Muscle layer of colon (tissue), 2 donors: ENCODE measurements around the gene GLIS1.
"Not testable (repeated sequence)": the region's sequence is repeated elsewhere in the genome, so short reads cannot be mapped to it uniquely, and the experiment has no call there.

Experiments
- H3K27ac ChIP-seq: one replicate; pipeline ENCODE4 v1.7.0; 2013; ENCODE audit warnings: low read depth, mild to moderate bottlenecking, low read length, moderate library complexity
- H3K27me3 ChIP-seq, 2 donors: one replicate each; pipeline ENCODE4 v1.7.0; 2013; ENCODE audit warnings: low read length in 2 of 2, mild to moderate bottlenecking in 2 of 2; ENCODE audit not compliant: insufficient read depth in 2 of 2, control insufficient read depth in 1 of 2
- H3K36me3 ChIP-seq: one replicate; pipeline ENCODE4 v1.7.0; 2013; ENCODE audit warnings: mild to moderate bottlenecking, low read length; ENCODE audit not compliant: insufficient read depth
- H3K4me1 ChIP-seq: one replicate; pipeline ENCODE4 v1.7.0; 2013; ENCODE audit warnings: mild to moderate bottlenecking, low read length; ENCODE audit not compliant: insufficient read depth
- H3K4me3 ChIP-seq, 2 donors: one replicate each; pipeline ENCODE4 v1.7.0; 2013; ENCODE audit warnings: low read length in 2 of 2, low read depth in 1 of 2, mild to moderate bottlenecking in 1 of 2, moderate library complexity in 1 of 2
- H3K9ac ChIP-seq: one replicate; pipeline ENCODE4 v1.7.0; 2013; ENCODE audit warnings: low read length
- H3K9me3 ChIP-seq: one replicate; pipeline ENCODE4 v1.7.0; 2013; ENCODE audit warnings: mild to moderate bottlenecking, low read length
- donor health status: abdominal sarcoma.
- donor health status: Adenocarcinoma of cecum.

The GLIS1 gene

DNA sequence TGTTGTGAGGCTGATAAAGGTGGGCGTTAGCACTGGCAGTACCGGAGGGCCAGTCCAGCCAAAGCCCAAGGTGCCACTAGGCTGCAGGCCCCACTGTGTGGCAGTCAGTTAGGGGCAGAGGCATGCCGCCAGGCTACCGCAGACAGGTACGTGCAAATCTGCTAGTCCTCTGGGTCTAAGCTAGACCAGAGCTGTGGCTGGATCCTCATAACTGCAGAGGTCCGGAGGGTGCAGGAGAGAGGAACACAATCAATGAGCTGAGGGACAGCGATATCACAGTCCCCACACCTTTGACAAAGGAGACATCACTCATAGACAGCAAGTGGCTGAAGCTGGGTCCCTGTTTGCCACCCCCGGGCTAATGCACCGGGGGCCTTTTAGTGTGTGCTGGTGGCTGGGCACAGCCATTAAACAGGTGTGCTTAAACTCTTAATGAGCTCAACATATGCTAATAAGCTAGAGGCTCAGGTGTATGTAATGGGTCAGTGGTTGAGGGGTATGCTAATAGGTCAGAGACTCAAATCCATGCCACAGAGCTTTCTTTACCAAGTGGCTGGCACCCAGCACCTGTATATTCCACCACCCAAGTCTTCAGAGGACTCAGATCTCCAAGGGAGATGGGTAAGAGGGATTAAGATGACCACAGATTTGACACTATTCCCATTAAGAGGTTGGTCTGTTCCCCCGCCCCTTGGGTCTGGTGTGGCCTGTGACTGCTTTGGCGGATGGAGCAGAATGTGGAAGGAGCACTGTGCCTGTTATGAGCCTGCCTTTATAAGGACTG is 82.0 kb downstream of the GLIS1 start:
- H3K4me3 ChIP-seq: no peak overlapping the region
- no peaks in the 10 kb centered on the region for H3K36me3 ChIP-seq
- H3K27ac ChIP-seq: no peak overlapping the region
- H3K9ac ChIP-seq: no peak overlapping the region
- H3K9me3 ChIP-seq: no peaks in the 10 kb centered on the region
- peaks cover 0 to 9% of the 10 kb centered on the region in 2 donors for H3K27me3 ChIP-seq
- no peaks in the 10 kb centered on the region for H3K4me1 ChIP-seq

DNA sequence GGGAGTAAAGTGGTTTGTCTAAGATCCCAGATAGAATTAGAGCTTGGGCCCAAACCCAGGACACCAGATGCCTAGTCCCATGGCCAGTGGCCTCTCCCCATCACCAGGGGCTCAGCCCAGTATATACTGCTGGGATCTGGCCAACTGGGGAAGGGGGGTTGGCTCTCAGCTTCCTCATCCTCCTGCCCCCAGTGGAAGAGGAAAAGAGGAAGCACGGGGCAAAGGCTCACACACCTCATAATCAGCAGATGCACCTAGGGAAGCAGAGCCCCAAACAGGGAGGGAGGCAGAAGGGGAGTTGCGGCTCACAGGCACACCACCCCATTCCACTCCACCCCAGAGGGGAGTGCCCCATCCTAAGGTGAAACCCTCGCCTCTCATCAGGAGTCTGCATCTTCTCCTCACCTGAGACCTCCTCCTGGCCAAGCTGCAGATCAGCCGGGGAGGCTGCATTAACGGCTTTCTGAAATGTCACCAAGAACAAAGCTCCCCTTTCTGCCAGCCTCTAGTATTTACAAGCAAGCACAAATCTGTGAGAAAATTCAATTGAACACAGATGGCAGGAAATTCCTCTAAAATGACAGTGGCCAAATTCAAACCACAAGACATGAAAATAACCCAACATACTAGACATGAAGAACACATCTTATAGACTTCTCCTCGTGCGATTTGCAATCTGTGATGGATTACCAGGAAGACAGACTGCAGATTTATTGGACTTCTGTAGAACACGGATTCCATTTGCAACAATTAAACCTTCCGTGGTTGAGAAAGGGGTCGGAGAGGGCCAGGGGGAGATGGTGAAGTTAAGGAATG is 82.8 kb downstream of the GLIS1 start:
- H3K9ac ChIP-seq: no peak overlapping the region
- H3K4me1 ChIP-seq: no peaks in the 10 kb centered on the region
- H3K4me3 ChIP-seq: no peak overlapping the region
- no peaks in the 10 kb centered on the region for H3K9me3 ChIP-seq
- H3K27ac ChIP-seq: no peak overlapping the region
- H3K27me3 ChIP-seq: peaks cover 0 to 9% of the 10 kb centered on the region in 2 donors
- no peaks in the 10 kb centered on the region for H3K36me3 ChIP-seq

DNA sequence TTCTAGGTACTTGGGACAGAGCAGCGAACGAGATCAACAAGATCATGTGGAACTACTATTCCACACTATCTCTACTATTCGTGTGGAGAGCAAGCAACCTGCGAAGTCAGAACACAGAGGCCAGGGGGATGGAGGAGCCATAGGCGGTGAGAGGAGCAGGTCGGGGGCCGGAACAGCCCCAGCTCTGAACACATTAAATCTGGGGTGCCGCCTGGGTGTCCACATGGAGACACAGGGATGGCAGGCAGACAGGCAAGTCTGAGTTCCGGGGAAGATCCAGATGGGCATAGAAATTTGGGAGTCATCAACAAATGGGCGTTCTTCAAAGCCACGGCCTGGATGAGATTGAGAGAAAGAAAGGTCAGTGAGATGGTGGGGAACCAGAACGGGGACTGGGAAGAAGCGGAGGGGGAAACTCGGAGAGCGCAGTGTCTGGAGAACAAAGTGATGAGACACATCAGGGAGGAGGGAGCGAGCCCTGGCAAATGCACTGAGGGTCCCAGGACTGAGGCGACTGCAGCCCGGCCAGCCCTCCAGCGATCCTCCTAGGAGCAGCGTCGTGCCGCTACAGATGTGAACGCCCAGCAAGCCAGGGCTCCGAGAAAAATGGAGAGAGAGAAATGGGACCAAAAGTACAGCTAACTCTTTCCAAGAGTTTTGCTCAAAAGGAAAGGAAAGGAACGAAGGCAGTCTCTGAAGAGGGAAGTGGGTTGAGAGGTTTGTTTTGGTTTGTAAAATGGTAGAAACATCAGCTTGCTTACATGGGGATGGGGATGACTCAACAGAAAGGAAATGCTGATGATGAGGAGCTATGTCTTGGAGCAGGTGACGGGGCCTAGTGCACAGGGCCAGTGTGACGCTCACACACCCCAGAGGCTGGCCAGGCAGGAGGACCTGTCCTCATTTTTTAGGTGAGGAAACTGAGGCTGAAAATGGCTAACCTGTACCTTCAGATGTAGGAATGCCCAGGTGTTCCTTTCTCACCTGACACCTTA is 84.5 kb downstream of the GLIS1 start:
- H3K9me3 ChIP-seq: no peaks in the 10 kb centered on the region
- peaks cover 0 to 9% of the 10 kb centered on the region in 2 donors for H3K27me3 ChIP-seq
- no peaks in the 10 kb centered on the region for H3K36me3 ChIP-seq
- no peak overlapping the region for H3K27ac ChIP-seq
- no peak overlapping the region for H3K4me3 ChIP-seq
- no peak overlapping the region for H3K9ac ChIP-seq
- no peaks in the 10 kb centered on the region for H3K4me1 ChIP-seq

DNA sequence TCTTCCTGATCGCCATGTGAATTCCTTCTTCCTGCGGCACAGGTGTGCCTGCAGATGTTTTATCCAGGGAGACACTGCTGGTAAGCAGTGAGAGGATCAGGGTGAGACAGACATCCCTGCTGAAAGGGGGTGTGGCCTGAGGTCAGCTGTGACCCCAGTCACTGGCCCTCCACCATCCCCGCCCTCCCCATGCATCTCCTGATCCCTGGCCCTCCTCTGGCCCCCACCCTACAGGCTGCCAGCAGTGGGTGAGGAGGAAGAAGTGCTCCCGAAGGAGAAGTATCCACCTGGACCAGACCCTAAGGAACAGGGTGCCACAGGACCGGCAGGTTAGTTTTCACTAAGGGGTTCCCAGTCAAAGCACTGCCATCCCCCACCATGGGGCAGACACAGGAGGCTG is 85.3 kb downstream of the GLIS1 start:
- Histone ChIP-seq H3K9me3 (no peaks in the 10 kb centered on the region), H3K4me3 (no peak overlapping the region), H3K9ac (no peak overlapping the region), H3K27me3 (peaks cover 0 to 9% of the 10 kb centered on the region in 2 donors), H3K36me3 (no peaks in the 10 kb centered on the region), H3K4me1 (no peaks in the 10 kb centered on the region), H3K27ac (no peak overlapping the region)

DNA sequence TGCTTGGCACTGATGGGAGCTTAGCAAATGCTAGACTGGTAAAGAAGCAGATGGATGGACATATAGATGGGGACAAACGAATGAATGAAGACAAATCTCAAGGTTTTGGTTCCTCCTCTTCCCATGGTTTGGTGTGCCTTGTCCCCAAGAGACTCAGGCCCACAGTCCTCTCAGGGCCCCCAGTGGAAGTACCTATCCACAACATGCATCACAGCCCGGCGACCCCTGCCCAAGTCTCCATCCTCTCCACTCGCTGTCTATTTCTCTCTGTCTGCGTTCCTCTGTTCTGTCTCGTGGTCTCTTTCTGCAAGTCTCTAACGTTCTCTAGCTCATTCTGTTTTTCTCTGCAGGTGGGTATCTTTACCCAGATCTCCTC is 85.8 kb downstream of the GLIS1 start:
- Histone ChIP-seq H3K4me1 (no peaks in the 10 kb centered on the region), H3K27ac (no peak overlapping the region), H3K9ac (no peak overlapping the region), H3K27me3 (peaks cover 0 to 9% of the 10 kb centered on the region in 2 donors), H3K4me3 (no peak overlapping the region), H3K9me3 (no peaks in the 10 kb centered on the region), H3K36me3 (no peaks in the 10 kb centered on the region)

DNA sequence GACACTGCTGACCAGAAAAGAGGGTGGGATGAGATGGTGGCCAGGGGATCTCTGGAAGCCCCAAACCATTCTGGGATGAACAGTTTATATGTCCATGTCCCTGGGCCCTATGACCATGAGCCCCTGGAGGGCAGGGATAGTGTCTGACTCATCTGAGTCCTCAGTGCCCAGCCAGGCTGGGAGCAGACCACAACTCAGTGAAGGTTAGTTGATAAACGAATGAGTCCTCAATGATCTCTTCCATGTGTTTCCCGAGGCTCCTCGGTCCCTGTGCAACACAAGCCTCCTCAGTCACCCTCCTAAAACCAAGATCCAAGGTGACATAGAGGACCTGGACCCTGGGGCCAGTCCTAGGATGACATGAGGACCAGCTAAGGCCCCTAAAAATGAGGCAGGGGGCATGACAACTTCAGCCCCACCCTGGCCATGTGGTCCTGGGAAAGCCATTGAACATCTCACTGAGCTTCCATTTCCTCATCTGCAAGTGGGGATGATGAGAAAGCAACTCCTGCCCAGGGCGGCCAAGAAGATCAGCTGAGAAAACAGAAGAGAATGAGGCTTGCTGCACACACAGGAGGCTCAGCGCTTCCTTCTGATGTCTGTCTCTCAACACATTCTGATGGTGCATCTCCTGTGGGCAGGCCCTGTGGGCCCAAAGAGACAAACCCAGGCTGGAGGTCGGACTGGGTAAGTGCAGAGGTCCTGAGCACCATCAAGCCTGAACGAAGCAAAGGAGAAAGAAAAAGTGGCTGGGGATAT is 86.3 kb downstream of the GLIS1 start:
- H3K27ac ChIP-seq: no peak overlapping the region
- peaks cover 0 to 4% of the 10 kb centered on the region in 2 donors for H3K27me3 ChIP-seq
- no peaks in the 10 kb centered on the region for H3K9me3 ChIP-seq
- no peak overlapping the region for H3K9ac ChIP-seq
- no peaks in the 10 kb centered on the region for H3K36me3 ChIP-seq
- no peaks in the 10 kb centered on the region for H3K4me1 ChIP-seq
- no peak overlapping the region for H3K4me3 ChIP-seq

DNA sequence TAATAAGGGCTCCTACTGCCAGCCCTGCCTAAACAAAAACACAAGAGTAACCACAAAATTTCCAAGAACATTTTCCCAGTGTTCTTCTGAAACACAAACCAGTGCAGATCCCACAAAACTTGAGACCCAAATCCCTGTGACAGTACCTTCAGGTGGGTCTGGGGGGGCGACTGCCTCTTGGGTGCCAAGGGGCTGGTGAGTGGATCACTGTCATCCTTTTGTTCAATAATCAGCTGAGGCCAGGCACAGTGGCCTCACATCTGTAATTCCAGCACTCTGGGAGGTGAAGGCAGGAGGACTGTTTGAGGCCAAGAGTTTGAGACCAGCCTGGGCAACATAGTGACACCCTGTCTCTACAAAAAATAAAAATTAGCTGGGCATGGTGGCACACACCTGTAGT is 87.6 kb downstream of the GLIS1 start:
- no peaks in the 10 kb centered on the region for H3K9me3 ChIP-seq
- no peaks in the 10 kb centered on the region for H3K36me3 ChIP-seq
- no peaks in the 10 kb centered on the region for H3K4me1 ChIP-seq
- no peak overlapping the region for H3K9ac ChIP-seq
- no peaks in the 10 kb centered on the region for H3K27me3 ChIP-seq
- H3K27ac ChIP-seq: no peak overlapping the region
- no peak overlapping the region for H3K4me3 ChIP-seq

DNA sequence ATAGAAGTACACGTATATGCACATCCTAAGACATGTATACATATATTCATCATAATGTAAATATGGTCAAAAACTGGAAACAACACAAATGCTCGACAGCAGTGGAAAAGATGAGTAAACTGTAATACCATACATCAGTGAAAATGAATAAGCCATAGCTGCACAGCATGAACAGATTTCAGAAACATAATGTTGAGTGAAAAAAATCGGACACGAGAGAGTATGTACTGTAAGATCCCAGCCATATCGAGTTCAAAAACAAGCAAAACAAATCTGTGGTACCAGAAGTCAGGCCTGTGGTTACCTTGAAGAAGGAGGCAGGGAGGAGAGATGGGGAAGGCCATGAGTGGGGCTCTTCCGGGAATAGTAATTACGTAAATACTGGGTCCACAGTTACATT is 90.4 kb downstream of the GLIS1 start:
- H3K4me1 ChIP-seq: peaks cover 12% of the 10 kb centered on the region
- H3K27me3 ChIP-seq: no peaks in the 10 kb centered on the region
- no peak overlapping the region for H3K4me3 ChIP-seq
- no peak overlapping the region for H3K9ac ChIP-seq
- H3K9me3 ChIP-seq: no peaks in the 10 kb centered on the region
- no peak overlapping the region for H3K27ac ChIP-seq
- H3K36me3 ChIP-seq: no peaks in the 10 kb centered on the region

DNA sequence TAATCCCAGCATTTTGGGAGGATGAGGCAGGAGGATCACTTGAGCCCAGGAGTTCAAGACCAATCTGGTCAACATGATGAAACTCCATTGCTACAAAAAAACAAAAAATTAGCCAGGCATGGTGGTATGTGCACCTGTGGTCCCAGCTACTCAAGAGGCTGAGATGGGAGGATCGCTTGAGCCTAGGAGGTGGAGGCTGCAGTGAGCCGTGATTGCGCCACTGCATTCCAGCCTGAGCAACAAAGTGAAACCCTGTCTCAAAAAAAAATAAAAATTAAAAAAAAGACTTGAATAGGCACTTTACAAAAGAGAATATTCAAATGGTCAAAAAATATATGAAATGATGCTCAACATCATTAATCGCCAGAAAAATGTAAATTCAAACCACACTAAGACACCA is 91.0 kb downstream of the GLIS1 start:
- not testable (repeated sequence) for H3K9me3 ChIP-seq, H3K4me3 ChIP-seq, H3K27me3 ChIP-seq, H3K27ac ChIP-seq, H3K36me3 ChIP-seq, H3K9ac ChIP-seq
- peaks cover 18% of the 10 kb centered on the region for H3K4me1 ChIP-seq

DNA sequence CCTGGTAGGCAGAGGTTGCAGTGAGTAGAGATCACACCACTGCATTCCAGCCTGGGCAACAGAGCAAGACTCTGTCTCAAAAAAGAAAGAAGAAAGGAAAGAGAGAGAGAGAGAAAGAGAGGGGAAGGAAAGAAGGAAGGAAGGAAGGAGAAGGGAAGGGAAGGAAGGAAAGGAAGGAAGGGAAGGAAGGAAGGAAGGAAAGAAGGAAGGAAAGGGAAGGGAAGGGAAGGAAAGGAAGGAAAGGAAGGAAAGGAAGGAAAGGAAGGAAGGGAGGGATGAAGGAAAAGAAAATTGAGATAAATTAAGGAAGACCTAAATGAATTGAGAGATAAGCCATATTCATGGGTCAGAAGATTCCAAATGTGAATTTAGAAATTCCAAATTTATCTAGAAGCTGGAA is 92.2 kb downstream of the GLIS1 start:
- Histone ChIP-seq H3K27ac (no peak overlapping the region), H3K9ac (no peak overlapping the region), H3K9me3 (no peaks in the 10 kb centered on the region), H3K27me3 (no peaks in the 10 kb centered on the region), H3K36me3 (no peaks in the 10 kb centered on the region), H3K4me1 (peaks cover 23% of the 10 kb centered on the region), H3K4me3 (no peak overlapping the region)
